GM04503 (cell line): Measurements from ENCODE around the gene GATA2.

Experiments
- DNase-seq: peaks from one replicate; pipeline ENCODE4 v3.0.0-alpha.2; 2012; ENCODE audit warnings: low read depth

Gene GATA2

DNA sequence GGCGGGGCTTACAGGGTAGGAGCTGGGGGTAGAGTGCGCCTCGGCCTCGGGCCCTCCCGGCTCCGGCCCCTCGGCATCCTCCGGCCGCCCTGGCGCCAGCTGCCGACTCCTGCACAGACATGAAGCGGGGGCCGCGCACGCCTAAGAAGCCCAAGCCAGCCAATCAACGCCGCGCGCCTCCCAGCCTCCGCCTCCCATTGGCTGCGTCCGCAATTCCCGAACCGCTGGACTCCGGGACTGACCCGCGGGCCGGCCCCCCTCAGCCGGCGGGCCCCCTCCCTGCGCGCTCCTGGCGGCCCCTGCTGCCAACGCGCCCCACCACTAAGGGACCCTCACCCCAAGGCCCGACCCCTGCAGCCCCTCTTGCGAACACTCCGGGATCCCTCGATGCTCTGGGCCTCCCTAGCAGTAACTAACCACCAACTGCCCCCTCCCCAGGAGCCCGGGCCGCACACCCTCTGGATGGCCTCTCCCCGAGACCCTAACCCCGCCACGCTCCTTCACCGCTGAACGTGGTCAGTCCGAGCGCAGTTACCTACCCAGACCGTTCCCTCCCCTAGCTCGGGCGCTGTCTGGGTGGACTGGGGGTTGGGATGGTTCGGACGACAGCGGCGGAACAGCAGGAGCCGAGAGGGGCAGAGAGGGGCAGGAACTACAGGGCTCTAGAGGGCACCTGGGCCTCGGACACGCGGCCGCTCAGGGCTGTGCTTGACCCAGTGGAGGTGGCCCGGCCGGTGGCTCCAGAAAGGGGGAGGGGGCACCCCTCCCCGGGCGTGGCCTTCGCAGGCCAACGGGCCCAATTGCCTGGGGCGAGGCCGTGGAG, 5.0 kb downstream of the GATA2 start:
- DNase-seq, result peak; percentile 60

DNA sequence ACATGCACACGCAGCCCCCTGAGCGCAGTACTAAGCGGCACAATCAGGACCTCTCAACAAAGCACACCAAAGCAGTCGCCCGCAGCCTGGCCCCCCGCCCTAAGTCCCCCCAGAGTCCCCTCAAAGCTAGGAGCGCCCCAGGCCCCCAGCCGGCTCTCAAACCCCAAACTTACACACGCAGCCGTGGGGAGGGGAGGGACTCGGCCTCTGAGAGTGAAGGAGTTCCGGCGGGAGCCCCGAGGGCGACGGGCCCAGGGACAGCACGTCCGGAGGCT, 5.5 kb downstream of the GATA2 start:
- no peak for DNase-seq

- no peak for DNase-seq
These were observed 6.1 kb downstream of the GATA2 start for GRCh38 chr3:128486681-128487537.

DNA sequence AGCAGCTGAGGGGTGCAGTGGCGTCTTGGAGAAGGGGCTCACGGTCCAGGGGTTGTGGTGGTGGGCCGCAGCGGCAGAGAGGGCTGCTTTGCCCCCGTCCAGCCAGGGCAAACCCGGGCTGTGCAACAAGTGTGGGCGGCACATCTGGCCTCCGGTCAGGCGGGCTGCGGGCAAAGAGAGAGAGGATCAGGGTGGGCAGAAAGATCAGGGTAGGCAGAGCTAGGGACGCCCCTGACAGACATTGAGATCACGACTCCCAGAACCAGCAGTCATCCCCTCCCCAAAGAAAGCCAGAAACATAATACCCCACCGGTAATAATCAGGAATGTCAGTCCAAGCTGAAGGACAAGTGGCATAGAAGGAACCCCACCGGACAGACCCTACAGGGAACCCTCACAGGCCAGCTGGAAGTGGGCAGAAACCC, 6.8 kb downstream of the GATA2 start:
- no peak for DNase-seq

GRCh38 chr3:128485282-128486204, 7.5 kb downstream of the GATA2 start:
- DNase-seq, result no peak

GRCh38 chr3:128484404-128485281, 8.4 kb downstream of the GATA2 start:
- no peak for DNase-seq

DNA sequence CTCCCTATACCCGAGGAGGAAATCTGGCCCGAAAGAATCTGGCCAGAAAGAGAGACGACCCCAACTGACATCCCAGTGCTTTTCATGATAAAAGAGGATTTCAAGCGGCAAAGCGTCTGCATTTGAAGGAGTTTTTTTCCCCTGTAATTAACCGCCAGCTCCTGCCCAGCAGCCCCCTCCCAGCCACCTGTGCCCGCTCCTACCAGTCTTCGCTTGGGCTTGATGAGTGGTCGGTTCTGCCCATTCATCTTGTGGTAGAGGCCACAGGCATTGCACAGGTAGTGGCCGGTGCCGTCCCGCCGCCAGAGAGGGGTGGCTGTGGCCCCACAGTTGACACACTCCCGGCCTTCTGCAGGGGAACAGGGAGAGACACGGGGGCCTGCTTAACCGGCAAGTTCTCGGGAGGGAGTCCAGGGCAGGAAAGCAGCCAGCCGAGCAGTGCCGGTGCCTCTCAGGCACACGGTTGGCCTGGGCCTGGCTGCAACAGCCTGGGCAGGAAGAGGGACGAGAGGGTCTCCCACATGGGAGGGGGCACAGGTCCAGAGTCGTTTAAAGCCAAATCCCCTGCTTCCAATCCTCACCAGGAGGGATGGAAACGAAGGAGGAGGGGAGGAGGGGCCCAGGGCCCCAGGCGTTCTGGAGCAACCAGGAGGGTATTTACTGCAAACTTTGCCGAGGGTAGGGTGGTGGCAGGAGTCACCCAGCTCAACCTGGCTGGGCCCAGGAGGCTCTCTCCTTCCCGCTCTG, 9.2 kb downstream of the GATA2 start:
- DNase-seq, result no peak

DNA sequence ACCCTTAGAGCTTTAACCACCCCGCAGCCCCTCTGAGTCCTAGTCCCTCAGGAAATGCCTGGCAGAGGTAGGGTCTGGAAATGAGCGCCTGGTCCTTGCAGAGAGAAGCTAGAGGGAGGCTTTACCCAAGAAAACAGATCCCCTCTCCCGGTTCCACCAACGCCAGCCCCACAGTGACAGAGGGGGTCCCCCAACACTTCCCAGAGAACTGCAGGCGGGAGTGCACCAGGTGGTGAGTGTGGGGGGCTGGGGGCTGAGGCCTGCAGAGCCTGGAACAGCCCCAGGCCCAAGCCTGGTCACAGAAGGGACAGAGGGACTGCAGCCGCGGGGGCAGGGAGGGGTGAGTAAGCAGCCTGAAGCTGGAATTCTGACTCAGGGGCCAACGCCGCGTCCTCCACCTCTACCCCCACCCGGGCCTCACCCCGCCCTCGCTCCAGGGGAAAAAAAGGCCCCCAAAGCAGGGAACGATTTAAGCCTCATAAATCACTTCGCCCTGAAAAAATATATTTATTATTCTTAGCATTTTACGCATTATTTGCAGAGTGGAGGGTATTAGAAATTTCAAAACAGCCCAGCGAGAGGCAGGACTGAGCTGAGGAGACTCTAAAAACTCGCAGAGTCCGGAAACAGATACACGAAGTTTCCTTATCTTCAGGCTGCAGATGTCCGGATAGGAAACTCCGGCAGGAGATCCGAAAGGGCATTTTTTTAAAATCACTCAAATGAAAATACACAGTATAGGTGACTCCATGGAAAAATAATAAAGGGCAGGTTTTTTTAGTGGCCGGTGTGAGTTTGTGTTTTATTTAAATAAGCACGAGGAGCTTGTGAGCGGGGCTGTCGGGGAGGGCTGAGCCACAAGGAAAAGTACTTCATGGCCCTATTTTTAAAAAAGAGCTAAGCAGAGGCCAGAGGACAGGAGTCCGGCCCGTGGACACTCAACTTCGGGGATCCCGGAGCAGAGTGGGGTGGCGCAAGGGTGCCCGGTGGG, 10.0 kb downstream of the GATA2 start:
- no peak for DNase-seq

- no peak for DNase-seq
These were observed 10.8 kb downstream of the GATA2 start for GRCh38 chr3:128482175-128482574.

GRCh38 chr3:128481438-128481942, 11.5 kb downstream of the GATA2 start:
- DNase-seq, result no peak

DNA sequence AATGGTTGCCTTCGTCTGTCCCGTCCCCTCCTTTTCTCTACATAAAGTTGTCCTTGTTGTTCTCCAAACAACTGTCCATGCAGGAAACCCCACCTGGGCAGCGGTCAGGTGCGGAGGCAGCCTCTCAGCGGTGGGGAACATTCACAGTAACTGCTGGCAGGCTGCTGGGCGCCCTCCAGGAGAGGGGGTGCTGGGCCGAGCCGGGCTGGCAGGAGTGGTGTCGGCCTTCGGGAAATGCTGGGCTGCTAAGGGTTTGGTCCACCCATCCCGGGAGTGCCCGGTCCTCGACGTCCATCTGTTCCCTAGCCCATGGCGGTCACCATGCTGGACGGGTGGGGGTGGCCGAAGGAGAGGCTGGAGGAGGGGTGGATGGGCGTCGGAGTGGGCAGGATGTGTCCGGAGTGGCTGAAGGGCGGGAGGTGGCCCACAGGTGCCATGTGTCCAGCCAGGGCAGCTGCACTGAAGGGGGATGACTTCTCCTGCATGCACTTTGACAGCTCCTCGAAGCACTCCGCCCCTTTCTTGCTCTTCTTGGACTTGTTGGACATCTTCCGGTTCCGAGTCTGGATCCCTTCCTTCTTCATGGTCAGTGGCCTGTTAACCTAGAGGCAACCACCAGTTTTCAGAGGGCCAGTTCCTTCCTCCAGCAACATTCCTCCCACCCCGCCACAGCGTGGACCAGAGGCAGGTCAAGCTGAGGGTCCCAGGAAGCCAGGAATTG, 12.1 kb downstream of the GATA2 start:
- no peak for DNase-seq

GRCh38 chr3:128480278-128480677, 12.7 kb downstream of the GATA2 start:
- no peak for DNase-seq

GRCh38 chr3:128479558-128480086, 13.4 kb downstream of the GATA2 start:
- DNase-seq, result no peak

DNA sequence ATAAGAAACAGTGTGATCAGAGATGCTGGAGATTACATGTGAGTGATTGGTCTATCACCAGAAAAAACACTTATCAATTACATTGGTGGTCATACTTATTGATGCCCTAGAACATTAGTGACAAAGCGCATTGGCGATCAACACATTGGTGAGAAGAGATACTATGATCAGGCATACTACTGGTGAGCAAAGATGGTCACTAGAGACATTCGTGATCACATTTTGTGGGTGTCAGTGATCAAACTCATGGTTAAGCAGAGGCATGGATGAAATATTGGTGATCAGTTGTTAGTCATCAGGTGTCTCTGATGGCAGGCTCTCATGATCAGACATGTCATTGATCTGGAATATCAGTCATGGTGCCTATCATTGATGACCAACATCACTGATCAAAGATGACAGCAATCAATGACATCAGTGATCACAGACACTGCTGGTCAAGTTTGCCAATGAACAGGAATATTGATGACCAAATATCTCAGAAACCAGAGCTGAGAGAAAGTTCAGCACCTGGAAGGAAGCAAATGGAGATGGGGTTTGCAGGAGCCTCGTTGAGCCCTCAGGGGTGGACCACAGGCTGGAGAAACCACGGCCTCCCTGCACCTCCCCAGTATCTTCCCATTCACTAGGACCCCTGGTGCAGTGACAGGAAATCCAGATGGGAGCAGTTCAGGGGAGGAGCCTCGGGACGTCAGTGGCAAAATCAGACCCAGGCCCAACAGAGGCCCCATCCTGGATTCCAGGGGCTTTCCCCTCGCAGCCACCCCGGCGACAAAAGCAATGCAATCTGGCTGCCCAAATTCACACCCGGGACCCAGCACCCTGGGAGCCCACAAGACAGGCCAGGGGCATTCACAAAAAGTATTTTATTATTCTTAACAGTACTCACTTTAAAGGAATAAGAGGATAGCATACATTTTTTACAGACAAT, 14.2 kb downstream of the GATA2 start:
- DNase-seq, result no peak

DNA sequence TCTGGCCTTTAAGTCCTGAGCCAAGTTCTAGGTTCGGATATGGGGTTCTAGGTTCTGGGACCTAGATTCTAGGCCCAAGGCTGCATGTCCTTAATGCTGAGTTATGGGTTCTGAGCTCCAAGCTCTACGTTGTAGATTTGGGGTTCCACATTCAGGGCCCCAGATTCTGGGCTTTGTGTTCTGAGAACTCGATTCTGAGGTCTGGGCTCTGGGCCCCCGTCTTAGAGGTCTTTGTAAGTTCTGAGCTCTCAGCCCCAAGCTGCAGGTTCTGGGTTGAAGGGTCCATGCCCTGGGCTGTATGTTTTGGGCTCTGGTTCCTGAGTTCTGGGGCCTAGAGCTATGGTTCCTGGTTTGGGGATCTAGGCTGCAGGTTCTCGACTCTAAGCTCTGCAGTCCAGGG, 16.3 kb downstream of the GATA2 start:
- DNase-seq, result no peak

DNA sequence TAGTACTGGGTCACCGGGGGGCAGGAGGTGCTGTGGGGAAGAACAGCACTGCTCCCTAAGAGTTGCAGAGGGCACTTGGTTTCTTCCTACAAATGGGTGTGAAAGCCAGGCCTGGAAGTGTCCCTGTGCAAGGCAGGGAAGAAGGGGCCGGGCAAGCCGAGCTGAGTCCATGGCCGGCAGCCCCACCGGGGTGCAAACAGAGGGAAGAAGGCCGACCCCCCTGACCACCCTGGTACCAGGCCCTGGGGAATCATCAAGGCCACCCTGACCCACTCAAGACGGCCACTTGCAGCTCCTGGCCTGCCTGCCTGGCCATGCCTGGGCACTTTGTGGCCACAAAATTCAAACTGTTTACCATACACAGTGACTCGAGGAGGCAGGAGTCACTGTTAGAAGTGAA, 17.6 kb downstream of the GATA2 start:
- no peak for DNase-seq

DNA sequence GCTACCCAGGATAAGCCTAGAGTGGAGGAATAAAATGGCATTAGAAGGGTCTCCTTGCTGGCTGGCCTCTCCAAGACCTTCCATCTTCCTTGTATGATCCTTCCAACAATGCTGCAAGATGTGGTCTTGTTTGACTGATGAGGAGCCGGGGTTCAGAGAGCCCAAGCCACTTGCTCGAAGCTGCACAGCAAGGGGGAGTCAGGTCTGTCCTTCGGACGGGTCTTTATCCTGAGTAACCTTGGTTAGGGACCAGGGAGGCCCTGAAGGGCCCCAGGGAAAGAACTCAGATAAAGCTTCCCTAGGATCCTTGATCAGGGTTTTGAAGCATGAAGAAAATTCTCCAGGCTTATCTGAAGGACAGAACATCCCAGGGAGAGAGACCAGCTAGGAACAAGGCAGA, 19.3 kb downstream of the GATA2 start:
- DNase-seq, result no peak
